HCT116 (cell line): ENCODE measurements around the gene POPDC2.

ENCODE experiments used
- CTCF ChIP-seq, 3 experiments: fragments of 200-600 bp in 1 of 3; sonication (generic) in 1 of 3; IDR thresholded peaks in 2 of 3; conservative IDR thresholded peaks in 1 of 3; 2 replicates each; pipeline ENCODE4 v1.5.1; 2012 to 2017; ENCODE audit warnings: low read depth in 2 of 3, low read length in 2 of 3, antibody characterized with exemption in 1 of 3, borderline replicate concordance in 1 of 3, control low read depth in 1 of 3, mild to moderate bottlenecking in 1 of 3, mixed read lengths in 1 of 3, mixed run types in 1 of 3, moderate library complexity in 1 of 3; ENCODE audit not compliant: insufficient read depth in 1 of 3
- POLR2AphosphoS5 ChIP-seq: IDR thresholded peaks from 2 replicates; pipeline ENCODE4 v1.6.1; 2011; ENCODE audit warnings: mild to moderate bottlenecking, low read depth, low read length, moderate library complexity
- TF ChIP-seq, protein P1 (sequence below): IDR thresholded peaks from 2 replicates; pipeline ENCODE4 v1.6.1; 2012

DNA sequence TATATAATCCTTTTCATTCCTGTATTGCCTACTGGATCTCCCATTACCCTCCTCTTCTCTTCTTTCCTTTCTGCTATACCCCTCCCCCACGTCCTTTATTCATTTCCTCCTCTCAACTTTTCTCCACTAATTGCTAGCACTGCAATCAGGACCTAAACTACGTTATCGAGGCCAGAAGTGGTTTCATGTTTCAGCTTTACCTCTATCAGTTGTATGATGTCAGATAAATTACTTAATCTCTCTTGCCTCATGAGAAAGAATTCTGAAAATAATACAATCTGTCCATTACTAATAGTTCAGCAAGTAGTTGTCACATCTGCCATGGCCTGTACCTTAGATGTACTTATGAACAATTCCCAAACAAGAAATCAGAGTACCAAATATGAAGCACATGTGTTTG, 10.6 kb downstream of the POPDC2 start:
- TF ChIP-seq, protein P1, sequence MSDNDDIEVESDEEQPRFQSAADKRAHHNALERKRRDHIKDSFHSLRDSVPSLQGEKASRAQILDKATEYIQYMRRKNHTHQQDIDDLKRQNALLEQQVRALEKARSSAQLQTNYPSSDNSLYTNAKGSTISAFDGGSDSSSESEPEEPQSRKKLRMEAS, result no peak
- TF ChIP-seq CTCF (IDR thresholded peaks at IDR 0.05 in 2 of 3, conservative IDR thresholded peaks at IDR 0.05 in 1 of 3; ENCODE audit: borderline replicate concordance in 1 of 3, insufficient read depth in 1 of 3, low read depth in 2 of 3, low read length in 2 of 3) (no peak), POLR2AphosphoS5 (no peak)
